HL-60 (cell line): ENCODE measurements around the gene AMFR.

Experiments used
- CTCF ChIP-seq: IDR thresholded peaks from one replicate; pipeline ENCODE4 v1.5.1; 2011; ENCODE audit warnings: low read length, control low read depth, inconsistent platforms; ENCODE audit not compliant: insufficient read depth
- SPI1 ChIP-seq: IDR thresholded peaks from 2 replicates; pipeline ENCODE4 v1.6.1; 2012; ENCODE audit warnings: low read depth, mild to moderate bottlenecking, borderline replicate concordance

GRCh38 chr16:56411123-56411522, 14.2 kb downstream of the AMFR start:
- TF ChIP-seq CTCF: no peak
- TF ChIP-seq SPI1: no peak
